Measurements from ENCODE around the gene SERF1A. TPM values are rescaled to one million over a fixed set of nuclear protein-coding genes. Genes with fewer than 3 reads are reported as not detected.
"Not testable (repeated sequence)": the region's sequence is repeated elsewhere in the genome, so short reads cannot be mapped to it uniquely, and the experiment has no call there.

The SERF1A gene

DNA sequence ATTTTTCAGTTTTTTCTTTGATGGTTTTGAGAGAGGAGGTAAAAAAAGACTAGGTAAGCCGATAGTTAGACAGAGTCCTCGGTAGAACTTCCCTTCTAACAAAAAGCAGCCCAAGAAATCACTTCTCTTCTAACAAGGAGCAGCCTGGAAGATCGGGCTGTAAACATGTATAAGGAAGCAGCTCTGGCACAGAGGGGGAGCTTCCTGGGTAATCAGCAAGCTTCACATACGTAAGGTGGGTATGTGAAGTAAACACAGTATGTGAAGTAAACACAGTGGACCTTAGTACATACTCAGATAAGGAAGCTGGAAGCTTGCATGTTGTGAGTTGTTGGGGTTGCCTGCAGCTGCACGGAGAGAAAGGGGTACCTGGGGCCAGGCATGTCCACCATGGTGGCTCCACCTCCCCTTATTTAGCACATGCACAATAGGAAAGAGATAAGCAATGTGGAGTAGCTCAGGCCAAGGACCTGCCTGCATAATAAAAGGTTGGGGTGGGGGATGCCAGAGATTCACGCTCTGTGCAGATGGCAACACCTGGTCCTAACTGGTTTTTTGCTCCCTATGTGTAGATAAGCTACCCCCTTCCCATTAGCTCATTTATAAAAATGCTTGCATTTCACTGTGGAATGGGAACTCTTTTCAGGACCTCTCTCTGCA, 31.4 kb downstream of the SERF1A start:
- not testable (repeated sequence) for H3K9me3 ChIP-seq (ENCODE audit: control insufficient read depth, low read length); H3K4ac ChIP-seq (ENCODE audit: low read depth in 1 of 2, low read length in 2 of 2); H4K8ac ChIP-seq (ENCODE audit: low read length); H3K4me2 ChIP-seq (ENCODE audit: low read length, poor library complexity, severe bottlenecking); H3K27me3 ChIP-seq (ENCODE audit: control insufficient read depth in 1 of 2, insufficient read depth in 1 of 2, low read length in 2 of 2); H2BK15ac ChIP-seq (ENCODE audit: low read depth, poor library complexity, severe bottlenecking); H3K79me1 ChIP-seq (replicated peaks; ENCODE audit: low read length, poor library complexity, severe bottlenecking); H3K4me3 ChIP-seq (ENCODE audit: insufficient read depth in 1 of 2, low read depth in 1 of 2, low read length in 2 of 2); H3K18ac ChIP-seq (ENCODE audit: low read depth in 1 of 2, low read length in 2 of 2); H3K27ac ChIP-seq (ENCODE audit: low read length, poor library complexity, severe bottlenecking); DNase-seq; H3K36me3 ChIP-seq (ENCODE audit: control insufficient read depth in 1 of 2, insufficient read depth in 2 of 2, low read depth in 1 of 2, low read length in 2 of 2); H3K9ac ChIP-seq (ENCODE audit: low read length); H3K23ac ChIP-seq (ENCODE audit: low read length in 2 of 2); H2BK5ac ChIP-seq (ENCODE audit: low read depth, low read length, poor library complexity, severe bottlenecking); H2AFZ ChIP-seq (ENCODE audit: low read depth, low read length); H2BK120ac ChIP-seq (ENCODE audit: low read depth, low read length); H3K14ac ChIP-seq (ENCODE audit: low read length in 2 of 2); H3K4me1 ChIP-seq (ENCODE audit: control insufficient read depth, insufficient read depth, low read depth, low read length); H4K91ac ChIP-seq (ENCODE audit: low read length); H2BK12ac ChIP-seq (ENCODE audit: low read length in 2 of 2); H2AK5ac ChIP-seq (ENCODE audit: low read length, severe bottlenecking)
- no CpG with 5 or more reads among the region's 6 CpGs for WGBS

GRCh38 chr5:70932560-70932959, 32.1 kb downstream of the SERF1A start:
- H4K8ac ChIP-seq (ENCODE audit: low read length); H3K4ac ChIP-seq (ENCODE audit: low read depth in 1 of 2, low read length in 2 of 2); H3K18ac ChIP-seq (ENCODE audit: low read depth in 1 of 2, low read length in 2 of 2); H3K27me3 ChIP-seq (ENCODE audit: control insufficient read depth in 1 of 2, insufficient read depth in 1 of 2, low read length in 2 of 2); H3K79me1 ChIP-seq (replicated peaks; ENCODE audit: low read length, poor library complexity, severe bottlenecking); H2AK5ac ChIP-seq (ENCODE audit: low read length, severe bottlenecking); DNase-seq; H2AFZ ChIP-seq (ENCODE audit: low read depth, low read length); H3K9me3 ChIP-seq (ENCODE audit: control insufficient read depth, low read length); H2BK12ac ChIP-seq (ENCODE audit: low read length in 2 of 2); H3K4me2 ChIP-seq (ENCODE audit: low read length, poor library complexity, severe bottlenecking); H3K4me3 ChIP-seq (ENCODE audit: insufficient read depth in 1 of 2, low read depth in 1 of 2, low read length in 2 of 2); H3K14ac ChIP-seq (ENCODE audit: low read length in 2 of 2); H3K36me3 ChIP-seq (ENCODE audit: control insufficient read depth in 1 of 2, insufficient read depth in 2 of 2, low read depth in 1 of 2, low read length in 2 of 2); H4K91ac ChIP-seq (ENCODE audit: low read length); H3K27ac ChIP-seq (ENCODE audit: low read length, poor library complexity, severe bottlenecking); H3K23ac ChIP-seq (ENCODE audit: low read length in 2 of 2); H2BK15ac ChIP-seq (ENCODE audit: low read depth, poor library complexity, severe bottlenecking); H2BK120ac ChIP-seq (ENCODE audit: low read depth, low read length); H3K4me1 ChIP-seq (ENCODE audit: control insufficient read depth, insufficient read depth, low read depth, low read length); H3K9ac ChIP-seq (ENCODE audit: low read length); H2BK5ac ChIP-seq (ENCODE audit: low read depth, low read length, poor library complexity, severe bottlenecking): not testable (repeated sequence)
- no CpG with 5 or more reads among the region's 1 CpG for WGBS

DNA sequence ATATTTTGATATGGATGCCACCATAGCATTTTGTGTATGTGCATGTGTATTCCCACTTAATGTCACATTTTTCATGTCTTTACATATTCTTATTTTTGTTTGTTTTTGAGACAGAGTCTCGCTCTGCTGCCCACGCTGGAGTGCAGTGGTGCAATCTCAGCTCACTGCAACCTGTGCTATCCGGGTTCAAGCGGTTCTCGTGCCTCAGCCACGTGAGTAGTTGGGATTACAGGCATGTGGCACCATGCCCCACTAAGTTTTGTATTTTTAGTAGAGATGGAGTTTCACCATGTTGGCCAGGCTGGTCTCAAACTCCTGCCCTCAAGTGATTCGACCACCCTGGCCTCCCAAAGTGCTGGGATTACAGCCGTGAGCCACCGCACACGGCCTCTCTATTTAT, 52.6 kb downstream of the SERF1A start:
- not testable (repeated sequence) for H4K8ac ChIP-seq (ENCODE audit: low read length); H3K9me3 ChIP-seq (ENCODE audit: control insufficient read depth, low read length); H3K23ac ChIP-seq (ENCODE audit: low read length in 2 of 2); H3K4me1 ChIP-seq (ENCODE audit: control insufficient read depth, insufficient read depth, low read depth, low read length); H3K4ac ChIP-seq (ENCODE audit: low read depth in 1 of 2, low read length in 2 of 2); H3K27me3 ChIP-seq (ENCODE audit: control insufficient read depth in 1 of 2, insufficient read depth in 1 of 2, low read length in 2 of 2); H2BK12ac ChIP-seq (ENCODE audit: low read length in 2 of 2); H3K14ac ChIP-seq (ENCODE audit: low read length in 2 of 2); H2BK120ac ChIP-seq (ENCODE audit: low read depth, low read length); H3K9ac ChIP-seq (ENCODE audit: low read length); H3K27ac ChIP-seq (ENCODE audit: low read length, poor library complexity, severe bottlenecking); H3K36me3 ChIP-seq (ENCODE audit: control insufficient read depth in 1 of 2, insufficient read depth in 2 of 2, low read depth in 1 of 2, low read length in 2 of 2); H2BK5ac ChIP-seq (ENCODE audit: low read depth, low read length, poor library complexity, severe bottlenecking); H2BK15ac ChIP-seq (ENCODE audit: low read depth, poor library complexity, severe bottlenecking); H3K18ac ChIP-seq (ENCODE audit: low read depth in 1 of 2, low read length in 2 of 2); DNase-seq; H3K4me2 ChIP-seq (ENCODE audit: low read length, poor library complexity, severe bottlenecking); H3K4me3 ChIP-seq (ENCODE audit: insufficient read depth in 1 of 2, low read depth in 1 of 2, low read length in 2 of 2); H2AK5ac ChIP-seq (ENCODE audit: low read length, severe bottlenecking); H4K91ac ChIP-seq (ENCODE audit: low read length); H3K79me1 ChIP-seq (replicated peaks; ENCODE audit: low read length, poor library complexity, severe bottlenecking); H2AFZ ChIP-seq (ENCODE audit: low read depth, low read length)
- no CpG with 5 or more reads among the region's 10 CpGs for WGBS

Small RNA genes within 50 kb of the gene (small RNA-seq; reads per million reads assigned to genes)
- gene CDH12P1 (ENCODE audit: low read depth) = not detected
